CD4-positive, alpha-beta T cell treated with Interleukin-21 for 1 hour (primary cell): ENCODE data around the gene CFAP61.
"Not testable (repeated sequence)": the region's sequence is repeated elsewhere in the genome, so short reads cannot be mapped to it uniquely, and the experiment has no call there.

Source experiments
- DNase-seq: peaks from one replicate; pipeline ENCODE4 v3.0.0-alpha.2; 2020

The CFAP61 gene

GRCh38 chr20:20212675-20213096 is 160.4 kb downstream of the CFAP61 start:
- no peak for DNase-seq

- DNase-seq = no peak
Observed at GRCh38 chr20:20213526-20214121, 161.3 kb downstream of the CFAP61 start.

- no peak for DNase-seq
Observed at GRCh38 chr20:20214757-20215275, 162.5 kb downstream of the CFAP61 start.

- DNase-seq = peak; percentile 28
Observed at GRCh38 chr20:20215976-20216727, 163.8 kb downstream of the CFAP61 start.

GRCh38 chr20:20216941-20217340 is 164.6 kb downstream of the CFAP61 start:
- no peak for DNase-seq

- no peak for DNase-seq
Observed at GRCh38 chr20:20217621-20218020, 165.3 kb downstream of the CFAP61 start.

GRCh38 chr20:20218106-20218505 is 165.8 kb downstream of the CFAP61 start:
- not testable (repeated sequence) for DNase-seq

GRCh38 chr20:20219016-20219415 is 166.7 kb downstream of the CFAP61 start:
- DNase-seq = no peak

- no peak for DNase-seq
Observed at GRCh38 chr20:20220134-20220533, 167.8 kb downstream of the CFAP61 start.

- DNase-seq = no peak
Observed at GRCh38 chr20:20223981-20224380, 171.6 kb downstream of the CFAP61 start.

GRCh38 chr20:20224806-20225205 is 172.5 kb downstream of the CFAP61 start:
- no peak for DNase-seq

- DNase-seq = no peak
Observed at GRCh38 chr20:20225325-20226043, 173.2 kb downstream of the CFAP61 start.

GRCh38 chr20:20226554-20226953 is 174.2 kb downstream of the CFAP61 start:
- no peak for DNase-seq

- no peak for DNase-seq
Observed at GRCh38 chr20:20227013-20227571, 174.8 kb downstream of the CFAP61 start.

- no peak for DNase-seq
Observed at GRCh38 chr20:20228351-20228750, 176.0 kb downstream of the CFAP61 start.

- DNase-seq = no peak
Observed at GRCh38 chr20:20229595-20229994, 177.3 kb downstream of the CFAP61 start.

GRCh38 chr20:20230741-20231140 is 178.4 kb downstream of the CFAP61 start:
- DNase-seq = no peak

- DNase-seq = no peak
Observed at GRCh38 chr20:20231528-20232298, 179.4 kb downstream of the CFAP61 start.

GRCh38 chr20:20233041-20233514 is 180.7 kb downstream of the CFAP61 start:
- no peak for DNase-seq

GRCh38 chr20:20235681-20236080 is 183.3 kb downstream of the CFAP61 start:
- DNase-seq = no peak

- peak; percentile 30 for DNase-seq
Observed at GRCh38 chr20:20237093-20237959, 185.0 kb downstream of the CFAP61 start.
